ENCODE results near the gene POTEJ.
"Not testable (repeated sequence)": the region's sequence is repeated elsewhere in the genome, so short reads cannot be mapped to it uniquely, and the experiment has no call there.

The POTEJ gene

DNA sequence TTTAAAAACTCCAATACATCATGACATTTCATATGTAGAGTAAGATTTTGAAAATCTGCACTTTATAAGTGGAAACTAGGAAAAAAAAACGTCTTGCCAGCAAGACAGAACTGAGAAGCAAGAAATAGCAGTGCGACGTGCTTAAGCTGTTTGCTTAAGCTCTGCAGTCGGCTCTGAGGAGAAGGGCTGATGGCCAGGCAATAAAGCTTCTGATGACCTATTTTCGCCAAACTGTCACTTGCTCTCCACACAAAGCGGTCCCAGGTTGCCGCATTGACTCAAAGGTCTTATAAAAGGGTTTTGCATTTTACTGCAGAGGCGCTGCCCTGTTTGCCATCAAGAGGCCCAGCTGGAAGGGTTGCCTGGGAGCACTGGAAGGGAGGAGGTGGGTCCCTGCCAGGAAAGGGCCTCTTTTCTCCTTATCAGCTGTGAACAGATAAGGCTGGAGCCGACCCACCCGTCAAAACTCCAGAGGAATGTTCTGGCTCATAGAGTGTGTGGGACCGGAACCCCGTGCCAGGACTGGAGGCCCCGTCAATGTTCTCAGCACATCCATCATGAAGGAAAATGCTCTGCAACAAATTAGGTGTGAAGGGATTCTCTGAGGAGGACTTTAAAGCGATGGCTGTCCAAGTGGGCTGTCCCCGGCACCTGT is 9.5 kb upstream of the POTEJ start:
- DNase-seq (ENCODE audit: low spot score) = not testable (repeated sequence)

GRCh38 chr2:130608276-130609001 is 2.8 kb upstream of the POTEJ start:
- DNase-seq (ENCODE audit: low spot score) = not testable (repeated sequence)

GRCh38 chr2:130609002-130609920 is 2.0 kb upstream of the POTEJ start:
- not testable (repeated sequence) for DNase-seq (ENCODE audit: low spot score)

GRCh38 chr2:130610486-130610885 is 754 bp upstream of the POTEJ start:
- DNase-seq (ENCODE audit: low spot score) = not testable (repeated sequence)

DNA sequence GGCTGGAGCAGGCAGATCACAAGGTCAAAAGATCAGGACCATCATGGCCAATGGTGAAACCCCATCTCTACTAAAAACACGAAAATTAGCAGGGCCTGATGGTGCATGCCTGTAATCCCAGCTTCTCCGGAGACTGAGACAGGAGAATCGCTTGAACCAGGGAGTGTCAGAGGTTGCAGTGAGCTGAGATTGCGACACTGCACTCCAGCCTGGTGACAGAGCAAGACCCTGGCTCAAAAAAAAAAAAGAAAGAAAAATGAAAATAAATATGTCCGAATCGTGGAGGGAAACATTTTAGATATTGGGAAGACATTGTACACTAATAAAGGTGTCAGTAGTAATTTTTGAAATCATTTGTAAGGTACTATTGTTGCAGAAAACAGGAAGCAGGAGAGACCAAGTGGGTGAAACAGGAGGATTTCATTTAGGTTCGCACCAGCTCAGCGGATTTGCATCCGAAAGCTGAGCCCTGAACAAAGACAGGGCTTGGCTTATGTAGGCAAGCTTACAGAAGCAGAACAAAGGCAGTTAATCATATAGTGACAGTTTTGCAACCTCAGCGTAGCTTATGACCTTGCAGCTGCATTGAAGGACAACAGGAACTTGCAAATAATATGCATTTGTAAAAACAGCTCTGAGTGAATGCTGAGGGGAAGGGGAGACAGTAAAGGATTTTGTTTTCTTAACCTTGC is 17.7 kb downstream of the POTEJ start:
- not testable (repeated sequence) for DNase-seq (ENCODE audit: low spot score)

GRCh38 chr2:130638973-130639372 is 27.7 kb downstream of the POTEJ start:
- DNase-seq (ENCODE audit: low spot score) = not testable (repeated sequence)

DNA sequence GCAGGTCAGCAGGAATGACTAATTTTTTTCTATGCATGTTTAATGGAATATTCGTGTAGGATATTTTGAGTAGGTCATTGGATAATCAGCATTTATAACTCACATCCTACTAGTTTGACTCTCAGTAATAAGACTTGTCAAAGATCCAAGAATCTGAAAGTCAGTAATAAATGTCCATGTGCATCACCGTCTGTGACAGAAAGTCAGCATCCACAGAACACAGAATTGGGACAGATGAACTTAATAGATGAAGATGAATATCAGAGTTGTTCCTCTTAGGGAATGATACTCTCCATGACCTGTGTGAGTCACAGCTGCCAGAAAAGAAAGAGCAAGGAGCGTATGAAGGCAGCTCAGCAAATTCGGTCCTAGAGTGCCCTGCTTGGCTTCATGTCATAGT is 30.4 kb downstream of the POTEJ start:
- not testable (repeated sequence) for DNase-seq (ENCODE audit: low spot score)

- DNase-seq (ENCODE audit: low spot score) = not testable (repeated sequence)
These were observed 38.0 kb downstream of the POTEJ start for GRCh38 chr2:130649285-130649684.

- DNase-seq (ENCODE audit: low spot score) = not testable (repeated sequence)
These were observed 53.3 kb downstream of the POTEJ start for GRCh38 chr2:130664506-130664905.

- DNase-seq (ENCODE audit: low spot score) = not testable (repeated sequence)
These were observed 54.4 kb downstream of the POTEJ start for GRCh38 chr2:130665596-130665995.

DNA sequence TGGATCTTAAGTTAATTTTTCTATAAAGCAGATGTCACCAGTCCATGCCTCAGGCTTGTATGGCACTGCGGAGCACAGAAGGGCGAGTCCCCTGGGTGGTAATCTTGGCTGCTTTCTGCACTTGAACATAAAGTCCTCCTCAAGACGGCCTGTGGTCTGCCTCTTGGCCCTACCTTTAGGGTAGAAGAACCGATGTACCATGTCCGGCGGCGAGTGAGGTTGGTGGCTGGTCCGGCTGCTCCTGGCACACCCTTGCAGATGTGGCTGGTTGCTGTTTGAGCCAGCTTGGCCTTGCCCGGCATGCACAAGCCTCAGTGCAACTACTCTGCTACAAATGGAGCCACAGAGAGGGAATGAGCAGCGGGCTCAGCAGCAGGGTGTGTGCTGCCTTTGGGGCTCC is 56.3 kb downstream of the POTEJ start:
- DNase-seq (ENCODE audit: low spot score) = not testable (repeated sequence)

GRCh38 chr2:130670026-130670745 is 58.9 kb downstream of the POTEJ start:
- not testable (repeated sequence) for DNase-seq (ENCODE audit: low spot score)

DNA sequence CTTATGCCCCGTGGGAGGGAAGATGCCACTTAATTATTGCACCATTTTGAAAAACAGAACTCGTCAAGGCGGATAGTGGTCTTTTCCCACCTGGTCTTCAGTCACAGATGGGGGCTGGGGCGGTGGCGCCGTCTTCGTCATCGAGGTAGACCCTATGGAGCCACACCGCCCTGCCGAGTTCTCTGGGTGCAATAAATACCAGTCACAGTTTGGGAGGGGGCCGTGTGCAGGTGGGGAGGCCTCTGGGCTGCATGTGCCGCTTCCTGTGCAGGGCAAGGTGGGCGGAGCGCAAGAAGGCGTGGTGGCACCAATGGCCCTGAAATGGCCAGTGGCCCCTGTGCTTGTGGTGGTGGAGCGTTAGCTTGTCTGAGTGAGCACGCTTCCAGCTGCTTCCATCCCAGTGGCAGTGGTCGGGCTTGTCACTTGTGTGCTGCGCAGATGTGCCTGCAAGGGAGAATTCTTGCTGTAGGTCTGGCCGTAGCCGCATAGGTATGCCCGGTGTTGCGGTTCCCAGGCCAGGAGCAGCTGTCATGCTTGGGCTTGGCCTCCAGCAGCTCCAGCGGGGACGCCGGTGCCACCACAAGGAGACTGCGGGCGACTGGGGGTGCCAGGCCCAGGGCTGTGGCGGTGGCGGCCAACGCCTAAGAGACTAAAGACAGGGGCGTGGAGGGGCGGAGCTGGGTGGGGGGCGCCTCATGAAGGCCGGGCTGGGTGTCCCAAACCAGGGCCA is 81.0 kb downstream of the POTEJ start:
- not testable (repeated sequence) for DNase-seq (ENCODE audit: low spot score)

- not testable (repeated sequence) for DNase-seq (ENCODE audit: low spot score)
These were observed 82.2 kb downstream of the POTEJ start for GRCh38 chr2:130693474-130693873.

DNA sequence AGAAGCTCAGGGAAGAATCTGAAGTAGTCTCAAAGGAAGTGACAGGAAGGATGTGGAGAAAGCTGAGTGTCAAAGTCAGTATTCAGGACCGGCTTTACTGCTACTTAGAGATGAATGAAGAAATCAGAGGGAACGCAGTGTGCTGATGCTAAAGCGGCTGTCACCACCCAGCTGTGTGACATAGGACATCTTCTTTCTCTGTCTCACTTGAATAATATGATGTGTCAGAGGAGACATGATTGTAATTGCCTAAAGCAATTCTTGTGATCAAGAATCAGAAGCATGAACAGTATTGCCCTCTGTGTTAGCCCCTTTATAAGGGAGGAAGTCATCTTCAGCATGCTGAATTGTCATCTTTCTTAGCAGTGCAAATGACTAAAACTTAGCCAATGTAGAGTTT is 92.0 kb downstream of the POTEJ start:
- DNase-seq (ENCODE audit: low spot score) = not testable (repeated sequence)

Data from hematopoietic multipotent progenitor cell treated with erythropoietin and hydrocortisone succinate and interleukin-3 and kit ligand, for 15 days (in vitro differentiated cells).